Stimulated activated CD8-positive, alpha-beta memory T cell treated with anti-CD3 and anti-CD28 coated beads, Interleukin-15, amount 100 ng/mL, for 1 hour (primary cell): ENCODE results near the gene FRMD6.
"Not testable (repeated sequence)": the region's sequence is repeated elsewhere in the genome, so short reads cannot be mapped to it uniquely, and the experiment has no call there.

Source experiments
- DNase-seq: peaks from one replicate; pipeline ENCODE4 v3.0.0-alpha.2; 2020; ENCODE audit warnings: low read depth

Gene FRMD6

DNA sequence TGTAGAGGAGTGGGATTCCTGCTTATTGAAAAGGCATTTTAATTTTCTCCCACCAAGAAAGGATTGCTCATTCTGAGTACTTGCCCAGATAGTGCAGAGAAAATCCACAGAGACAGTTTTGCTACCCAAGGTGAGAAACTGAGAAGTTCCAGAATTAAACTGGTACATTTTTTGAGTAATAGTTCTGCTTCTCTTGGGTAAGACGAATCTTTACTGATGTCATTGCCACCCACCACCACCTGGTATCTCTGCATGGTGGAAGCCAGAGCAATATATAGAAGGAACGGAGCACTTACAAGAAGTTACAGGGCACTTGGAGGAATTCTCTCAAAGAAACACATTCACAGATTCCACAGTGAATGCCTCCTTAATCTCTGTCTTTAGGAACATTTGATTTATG is 20.7 kb upstream of the FRMD6 start:
- no peak for DNase-seq

DNA sequence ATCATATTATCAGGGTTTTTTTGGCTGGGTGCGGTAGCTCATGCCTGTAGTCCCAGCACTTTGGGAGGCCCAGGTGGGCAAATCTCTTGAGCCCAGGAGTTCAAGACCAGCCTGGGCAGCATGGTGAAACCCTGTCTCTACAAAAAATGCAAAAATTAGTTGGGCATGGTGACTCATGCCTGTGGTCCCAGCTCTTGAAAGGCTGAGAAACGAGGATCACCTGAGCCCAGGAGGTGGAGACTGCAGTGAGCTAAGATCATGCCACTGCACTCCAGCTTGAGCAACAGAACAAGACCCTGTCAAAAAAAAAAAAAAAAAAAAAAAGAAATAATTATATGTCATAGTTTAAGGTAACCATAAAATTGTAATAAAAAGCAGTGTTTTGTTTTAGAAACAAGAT is 18.4 kb upstream of the FRMD6 start:
- DNase-seq = not testable (repeated sequence)

DNA sequence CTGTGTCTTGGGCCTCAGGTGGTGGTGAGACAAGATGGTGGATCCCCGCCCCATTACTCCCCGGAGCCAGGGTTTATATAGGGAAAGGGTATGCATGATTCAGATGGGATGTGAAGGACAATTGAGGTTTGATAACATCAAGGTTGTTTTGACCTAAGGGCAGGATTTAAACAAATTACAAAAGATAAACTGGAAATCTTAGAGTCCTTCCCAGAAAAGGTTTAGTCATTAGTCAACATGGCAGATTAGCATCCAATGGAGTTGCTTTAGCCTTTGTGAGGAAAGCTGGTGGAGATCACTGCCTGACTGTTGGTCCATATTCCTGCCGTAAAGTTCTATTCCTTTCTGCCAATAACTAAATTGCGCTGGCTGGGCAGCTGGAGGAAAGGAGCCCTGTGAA is 15.6 kb upstream of the FRMD6 start:
- DNase-seq = no peak

DNA sequence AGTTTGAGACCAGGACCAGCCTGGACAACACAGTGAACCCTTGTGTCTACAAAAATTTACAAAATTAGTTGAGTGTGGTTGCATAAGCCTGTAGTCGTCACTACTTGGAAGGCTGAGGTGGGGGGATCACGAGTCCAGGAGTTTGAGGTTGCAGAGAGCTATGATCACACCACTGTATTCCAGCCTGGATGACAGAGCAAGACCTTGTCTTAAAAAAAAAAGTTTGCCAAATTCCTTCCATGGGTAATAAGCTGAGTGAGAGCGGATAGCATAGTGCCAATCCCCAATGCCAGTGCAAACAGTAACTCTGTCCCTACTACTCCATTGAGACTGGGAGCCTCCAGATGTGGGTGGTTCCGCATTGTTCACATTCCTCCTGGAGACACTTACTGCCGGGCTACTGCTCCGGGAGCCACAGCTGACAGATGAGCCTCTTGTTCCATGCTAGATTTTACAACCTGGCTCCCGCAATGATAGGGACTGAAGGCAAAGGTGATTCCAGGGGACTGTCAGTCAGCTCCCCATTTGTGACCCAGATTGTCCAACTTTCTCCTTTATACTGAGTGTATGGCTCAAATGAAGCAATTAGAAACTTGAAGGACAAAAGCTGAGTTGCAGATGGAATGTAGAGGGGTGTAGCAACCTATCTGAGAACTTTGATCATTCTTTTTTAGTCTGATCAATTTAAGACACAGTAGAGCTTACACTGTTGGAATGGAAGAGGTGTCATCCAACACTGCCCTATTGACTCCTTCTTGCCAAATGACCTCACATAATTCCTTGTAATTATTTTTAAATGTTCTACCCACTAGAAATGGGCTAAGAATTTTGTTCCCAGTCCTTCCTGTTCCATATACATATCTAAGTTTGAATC is 13.4 kb upstream of the FRMD6 start:
- no peak for DNase-seq

DNA sequence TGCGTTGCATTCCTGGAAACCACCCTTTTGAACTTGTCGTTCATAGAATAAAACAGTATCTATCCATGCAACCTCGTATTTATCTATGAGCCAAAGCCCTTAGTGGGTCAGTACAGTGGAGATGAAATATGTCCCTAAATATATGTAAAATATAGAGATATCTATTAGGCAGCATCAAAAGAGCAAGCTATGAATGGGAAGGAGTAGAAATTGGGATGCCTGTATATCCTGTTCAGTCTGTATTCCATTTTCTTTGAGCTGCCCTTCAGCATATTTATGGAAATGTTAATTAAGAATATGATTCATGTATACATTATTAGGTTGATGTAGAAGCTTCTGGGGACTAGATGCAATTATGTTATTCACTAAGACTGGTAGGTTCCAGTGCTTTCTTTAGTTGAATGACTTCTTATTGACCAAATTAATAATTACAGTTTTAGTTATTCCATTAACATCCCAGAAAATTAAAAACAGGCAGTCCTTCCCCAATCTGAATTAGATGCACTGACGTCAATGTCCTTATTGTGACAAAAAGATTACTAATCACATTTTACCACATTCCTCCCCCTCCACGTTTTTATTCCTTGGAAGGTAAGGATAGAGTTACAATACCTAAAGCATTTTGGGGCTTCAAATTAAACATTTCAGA is 11.9 kb upstream of the FRMD6 start:
- no peak for DNase-seq

DNA sequence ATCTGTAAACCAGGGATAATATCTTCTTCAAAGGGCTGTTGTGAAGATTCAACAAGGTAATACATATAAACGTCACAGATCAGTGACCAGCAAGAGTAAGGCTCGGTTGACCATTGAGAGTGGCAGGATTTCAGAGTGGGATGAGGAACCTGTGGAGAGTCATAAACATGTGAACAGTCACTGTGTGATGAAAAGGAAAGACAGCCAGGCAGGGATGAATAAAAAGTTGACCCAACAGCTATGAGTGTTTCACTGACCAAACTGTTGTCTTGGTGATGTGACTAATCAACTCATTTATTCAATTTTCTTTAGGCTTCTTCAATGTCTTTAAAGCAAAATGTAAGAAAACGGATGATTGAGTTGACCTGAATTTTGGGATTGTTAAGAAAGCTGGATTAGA is 8.6 kb upstream of the FRMD6 start:
- no peak for DNase-seq

DNA sequence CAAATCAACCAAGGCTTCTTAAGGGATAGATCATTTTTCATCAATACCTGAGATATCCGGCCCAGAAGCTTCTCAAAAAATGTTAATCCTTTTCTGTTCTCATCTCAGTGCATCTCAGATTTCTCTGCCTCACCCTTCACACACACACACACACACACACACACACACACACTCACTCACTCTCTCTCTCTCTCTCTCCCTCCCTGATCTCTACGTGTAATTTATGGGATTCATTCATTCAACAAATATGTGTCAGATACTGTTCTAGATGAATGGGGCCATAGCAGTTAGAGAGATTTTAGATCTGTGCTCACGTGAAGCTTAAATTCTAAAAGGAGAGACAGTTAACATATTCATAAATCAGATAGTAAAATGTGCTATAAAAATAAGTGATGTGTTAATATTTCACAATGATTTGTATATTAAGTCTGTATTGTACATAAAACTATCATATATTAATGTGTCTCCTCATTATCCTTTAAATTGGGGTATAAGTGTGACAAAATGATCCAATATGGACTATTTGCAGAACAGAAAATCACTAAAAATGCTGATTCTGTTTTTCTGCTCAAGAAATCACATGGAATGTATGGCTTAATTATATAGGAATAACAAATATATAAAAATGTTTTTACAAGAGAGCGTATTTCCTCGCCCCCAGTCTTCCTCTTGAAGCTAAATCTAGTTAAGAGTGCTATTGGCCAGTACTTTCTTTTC is 7.3 kb upstream of the FRMD6 start:
- DNase-seq = no peak

DNA sequence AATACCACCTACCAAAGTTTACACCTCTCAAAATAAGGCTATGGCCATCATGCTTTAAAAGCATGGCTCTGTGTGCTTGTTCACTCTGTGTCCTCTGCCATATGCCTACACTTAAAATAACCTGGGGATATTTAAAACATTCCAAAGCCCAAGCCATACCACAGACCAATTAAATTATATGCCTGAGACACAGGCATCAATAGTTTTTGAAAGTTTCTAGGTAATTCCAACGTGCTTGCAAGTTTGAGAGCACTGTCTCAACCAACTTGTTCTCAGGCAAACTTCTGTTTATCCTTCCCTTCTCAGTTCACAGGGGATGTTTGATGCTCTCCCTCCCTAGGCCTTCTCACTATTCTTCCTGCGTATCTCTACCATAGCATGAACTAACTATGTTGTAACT is 3.4 kb upstream of the FRMD6 start:
- DNase-seq = no peak

DNA sequence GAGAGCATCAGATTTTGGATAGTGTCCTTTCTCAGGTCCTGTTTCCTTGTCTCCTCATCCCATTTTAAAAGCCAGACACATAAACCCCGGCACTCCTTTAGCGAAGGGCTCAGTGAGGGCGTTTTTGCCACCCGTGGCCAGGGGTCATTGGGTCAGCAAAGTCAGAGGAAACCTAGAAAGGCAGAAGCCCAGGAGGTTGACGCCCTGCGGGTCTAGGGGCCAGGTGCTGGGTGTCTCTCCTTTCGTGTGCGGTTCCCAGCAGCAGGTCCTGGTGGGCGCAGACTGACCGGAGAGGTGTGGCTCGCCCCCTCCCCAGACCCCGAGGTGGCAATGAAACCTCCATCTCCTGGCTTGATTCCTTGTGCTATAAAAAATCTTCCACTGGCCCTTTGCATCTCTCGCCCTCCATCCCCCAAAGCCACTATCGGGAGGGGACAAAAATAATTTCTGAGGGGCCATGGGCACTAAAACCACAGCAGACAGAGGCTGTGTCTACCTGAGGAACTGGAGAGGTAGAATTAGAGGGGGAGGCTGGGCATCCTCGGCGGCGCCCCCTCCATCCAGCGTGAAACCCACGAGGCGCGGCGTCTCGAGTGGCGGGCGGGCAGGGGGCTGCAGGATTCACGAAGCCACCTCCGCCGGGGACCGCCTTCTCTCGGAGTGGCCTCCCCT is 858 bp upstream of the FRMD6 start:
- DNase-seq = no peak

DNA sequence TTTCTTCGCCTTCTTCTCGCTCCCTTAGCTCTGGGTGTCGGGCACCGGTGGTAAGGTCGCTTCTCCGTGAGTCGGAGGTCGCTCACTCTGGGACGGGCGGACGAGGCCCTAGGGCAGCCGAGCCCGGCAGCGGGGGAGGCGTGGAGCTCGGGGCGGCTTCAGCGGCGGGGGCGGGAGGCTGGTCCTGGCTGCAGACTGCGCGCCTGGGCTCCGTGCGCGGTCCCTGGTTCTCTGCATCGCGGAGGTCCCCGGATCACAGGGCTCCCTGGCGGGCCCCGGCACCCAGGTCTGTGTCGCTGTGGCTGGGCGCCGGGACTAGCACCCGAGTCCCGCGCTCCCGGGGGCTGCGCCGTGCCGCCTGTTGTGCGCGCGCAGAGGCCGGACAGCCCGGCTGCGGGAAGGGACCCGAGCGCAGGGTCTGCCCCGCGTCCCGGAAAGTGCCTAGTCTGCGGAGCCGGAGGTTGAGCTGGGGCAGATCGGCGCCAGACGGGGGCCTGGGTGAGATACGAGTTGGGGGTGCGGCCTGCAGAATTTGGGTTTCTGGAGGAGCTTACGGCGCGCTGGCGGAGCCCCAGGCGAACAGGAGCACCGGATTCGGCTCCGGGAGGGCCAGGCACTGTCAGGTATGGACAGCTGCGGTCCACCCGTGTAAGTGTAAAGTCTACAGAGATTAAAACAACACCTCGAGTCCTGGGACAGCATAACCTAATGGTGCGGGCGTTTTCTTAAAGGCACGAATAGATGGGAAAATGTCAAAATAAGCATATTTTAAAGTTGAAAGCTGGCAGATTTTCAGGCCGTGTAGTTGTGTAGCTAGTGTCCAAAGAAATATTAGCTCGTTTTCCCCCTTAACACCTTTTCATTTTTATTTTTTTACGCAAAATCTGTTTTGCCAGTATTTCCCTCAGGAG is 713 bp downstream of the FRMD6 start:
- DNase-seq = no peak

DNA sequence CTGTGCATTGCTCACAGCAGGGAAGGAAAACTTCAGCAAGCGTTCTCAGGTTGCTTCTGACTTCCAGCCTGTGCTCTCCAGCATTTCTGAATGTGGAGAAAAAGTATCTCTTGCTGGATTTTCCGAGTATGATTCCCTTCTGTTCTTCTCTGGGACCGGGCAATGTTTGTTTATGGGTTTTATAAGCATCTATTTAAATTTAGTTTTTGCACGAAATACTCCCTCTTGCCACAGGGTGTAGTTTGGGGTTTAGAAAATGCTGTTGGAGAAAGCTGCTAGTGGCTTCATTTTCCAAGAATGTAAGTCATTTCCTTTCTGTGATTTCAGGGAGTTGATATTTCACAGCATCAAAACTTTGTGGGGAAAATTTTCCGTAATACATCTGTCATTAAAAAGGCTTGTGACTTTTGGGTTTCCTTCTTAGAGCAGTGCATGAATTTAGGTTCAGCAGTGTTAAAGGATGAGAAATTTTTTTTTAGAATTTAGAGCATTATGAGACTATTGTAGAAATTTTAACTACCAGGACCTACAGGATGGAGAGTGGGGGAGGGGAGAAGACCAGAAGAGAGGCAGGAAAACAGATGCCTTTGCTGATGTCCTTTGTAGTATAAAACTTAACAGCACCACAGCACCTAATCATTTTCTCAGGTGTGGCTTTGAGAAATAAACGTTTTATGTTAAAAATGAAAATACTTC is 1.5 kb downstream of the FRMD6 start:
- no peak for DNase-seq

DNA sequence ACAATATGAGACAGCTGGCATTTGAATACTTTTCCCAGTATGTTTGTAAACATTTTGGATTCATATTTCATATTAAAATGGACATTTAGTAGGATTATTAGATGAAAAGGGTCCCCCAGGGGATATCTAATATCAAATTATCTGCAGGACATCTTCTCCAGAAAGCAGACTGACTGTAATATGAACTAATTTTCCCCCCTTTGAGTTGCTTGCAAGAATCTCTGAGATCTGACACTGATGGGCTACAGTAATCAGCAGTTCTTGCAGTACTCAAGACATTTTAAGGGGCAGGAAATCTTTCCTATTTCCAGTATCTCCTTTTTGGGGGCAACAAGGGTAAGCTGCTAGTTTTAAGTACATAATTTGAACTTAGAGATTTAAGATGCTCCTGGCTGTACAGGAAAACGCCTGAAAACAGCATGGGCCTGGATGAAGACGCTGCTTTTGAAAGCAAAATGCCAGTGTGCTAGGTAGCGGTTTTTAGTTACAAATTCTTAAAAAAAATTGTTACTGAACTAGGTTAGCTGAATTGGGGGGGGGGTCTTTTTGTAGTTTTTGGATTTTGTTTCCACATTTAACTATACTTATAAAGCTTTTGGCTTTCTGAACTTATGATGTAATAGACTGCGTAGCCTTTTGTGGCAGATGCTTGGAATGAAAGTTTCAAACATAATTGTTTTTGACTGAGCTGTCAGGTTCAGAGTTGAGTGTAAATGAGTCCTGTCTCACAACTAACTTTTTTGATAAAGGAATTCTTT is 2.2 kb downstream of the FRMD6 start:
- no peak for DNase-seq

DNA sequence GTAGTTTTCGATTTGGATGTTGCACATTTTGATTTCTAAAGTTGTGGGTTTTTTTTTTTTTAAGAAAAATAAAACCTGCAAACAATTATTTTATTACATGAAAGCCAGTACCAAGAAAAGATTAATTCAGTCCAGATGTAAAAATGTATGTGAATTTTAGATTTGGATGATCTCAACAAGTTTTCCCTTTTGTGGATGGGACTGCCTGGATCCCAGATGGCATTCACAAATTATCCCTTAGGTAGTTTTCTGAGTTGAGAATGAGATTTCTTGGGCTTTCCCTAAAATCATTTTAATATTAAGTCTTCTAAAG is 2.8 kb downstream of the FRMD6 start:
- no peak for DNase-seq

DNA sequence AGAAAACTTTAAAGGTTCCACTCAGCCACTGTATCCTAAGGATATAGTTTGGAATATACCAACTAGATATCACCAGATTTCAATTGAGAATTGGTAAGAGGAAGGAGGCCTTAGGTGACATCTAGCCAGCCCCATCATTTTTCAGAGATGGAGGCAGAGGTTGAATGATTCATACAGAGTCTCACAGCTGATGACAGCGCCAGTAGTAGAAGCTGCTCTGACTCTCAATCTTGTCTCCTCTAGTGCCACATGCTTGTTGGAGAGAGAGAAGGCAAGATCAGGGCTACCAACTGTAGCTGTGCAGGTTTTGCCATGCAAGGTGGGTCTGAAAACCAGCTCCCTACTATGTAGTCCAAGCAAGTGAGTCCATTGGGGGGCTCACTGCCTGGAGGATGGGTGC is 6.1 kb downstream of the FRMD6 start:
- no peak for DNase-seq

DNA sequence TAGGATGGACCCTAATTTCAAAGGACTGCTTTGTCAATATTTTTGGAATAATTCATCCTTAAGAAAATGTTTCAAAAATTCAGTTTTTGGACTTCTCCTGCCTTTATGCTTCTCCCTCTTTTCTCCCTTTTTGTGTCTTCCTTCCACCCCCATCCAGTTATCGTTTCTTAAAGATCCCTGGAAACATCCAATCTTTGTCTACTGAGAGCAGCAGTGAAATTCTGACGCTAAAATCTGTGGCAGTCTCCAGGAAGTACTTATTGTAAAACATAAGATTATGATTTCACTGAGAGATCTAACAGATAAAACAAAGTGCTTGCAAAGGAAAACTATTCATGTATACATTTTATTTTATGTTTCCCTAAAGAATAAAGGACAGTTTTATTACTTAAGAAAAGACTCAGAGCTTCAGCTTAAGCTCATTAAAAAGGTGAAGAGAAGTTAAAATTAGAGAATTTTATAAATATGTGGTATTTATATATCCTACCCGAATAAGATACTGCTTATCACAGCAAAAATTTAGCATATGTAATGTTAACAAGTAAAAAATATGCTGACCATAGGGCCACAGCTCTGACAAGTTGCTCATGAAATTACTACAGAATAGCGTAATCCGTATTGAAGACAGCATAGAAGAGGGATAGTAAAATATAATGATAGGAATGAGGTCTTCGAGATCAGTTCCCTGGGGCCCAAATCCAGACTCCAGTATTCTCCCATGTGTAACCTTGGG is 6.9 kb downstream of the FRMD6 start:
- no peak for DNase-seq

DNA sequence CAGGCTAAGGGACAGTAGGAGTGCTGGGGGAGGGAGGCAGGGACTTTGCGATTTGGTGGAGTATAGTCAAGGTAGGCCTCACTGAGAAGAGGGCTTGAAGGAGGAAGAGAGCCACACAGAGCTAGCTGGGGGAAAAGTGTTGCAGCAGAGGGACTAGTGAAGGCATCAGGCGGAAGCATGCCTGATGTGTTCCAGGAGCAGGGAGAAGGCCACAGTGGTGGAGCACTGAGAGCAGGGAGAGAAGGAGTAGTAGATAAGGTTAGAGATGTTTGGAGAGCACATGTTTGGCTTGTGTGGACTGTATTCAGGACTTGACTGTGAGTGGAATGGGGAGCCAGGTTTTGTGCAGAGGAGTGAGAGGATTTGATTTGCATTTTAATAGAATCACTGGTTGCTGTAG is 9.0 kb downstream of the FRMD6 start:
- no peak for DNase-seq

DNA sequence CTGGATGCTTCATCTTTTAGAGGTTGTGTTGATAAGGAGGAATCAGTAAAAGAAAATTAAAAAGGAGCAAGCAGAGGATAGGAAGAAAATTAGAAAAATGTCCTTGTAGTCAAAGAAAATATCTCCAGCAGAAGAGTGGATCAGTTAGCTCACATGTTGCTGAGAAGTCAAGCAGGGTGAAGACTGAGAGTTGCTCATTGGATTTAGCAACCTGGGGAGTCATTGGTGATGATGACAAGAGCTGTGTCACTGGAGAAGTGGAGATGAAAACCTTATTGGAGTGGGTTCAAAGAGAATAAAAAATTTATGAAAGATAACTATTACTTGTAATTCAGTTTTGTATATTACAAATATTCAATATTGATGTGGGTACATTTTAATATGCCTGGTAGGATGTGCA is 9.8 kb downstream of the FRMD6 start:
- no peak for DNase-seq

DNA sequence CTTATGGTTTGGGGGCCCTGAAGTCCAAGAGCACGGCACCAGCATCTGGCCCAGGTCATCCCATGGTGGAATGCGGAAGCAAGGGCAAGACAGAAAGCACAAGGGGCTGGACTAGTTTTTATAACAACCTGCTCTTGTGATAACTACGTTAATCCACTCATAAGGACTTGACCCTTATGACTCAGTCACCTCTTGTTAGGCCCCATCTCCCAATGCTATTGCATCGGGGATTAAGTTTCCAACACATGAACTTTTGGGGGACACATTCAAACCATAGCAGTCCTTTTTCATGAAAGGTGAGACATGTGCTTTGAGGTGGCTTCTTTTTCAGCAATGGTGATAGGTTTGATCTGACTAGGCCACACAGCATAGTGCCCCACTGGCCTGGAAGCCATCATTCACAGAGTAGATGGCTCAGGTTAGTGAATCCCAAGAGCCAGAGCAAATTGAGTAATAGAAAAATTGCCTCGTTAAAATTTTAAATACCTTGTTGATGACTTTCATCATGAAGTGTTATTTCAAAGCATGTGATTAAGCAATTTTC is 12.1 kb downstream of the FRMD6 start:
- no peak for DNase-seq

DNA sequence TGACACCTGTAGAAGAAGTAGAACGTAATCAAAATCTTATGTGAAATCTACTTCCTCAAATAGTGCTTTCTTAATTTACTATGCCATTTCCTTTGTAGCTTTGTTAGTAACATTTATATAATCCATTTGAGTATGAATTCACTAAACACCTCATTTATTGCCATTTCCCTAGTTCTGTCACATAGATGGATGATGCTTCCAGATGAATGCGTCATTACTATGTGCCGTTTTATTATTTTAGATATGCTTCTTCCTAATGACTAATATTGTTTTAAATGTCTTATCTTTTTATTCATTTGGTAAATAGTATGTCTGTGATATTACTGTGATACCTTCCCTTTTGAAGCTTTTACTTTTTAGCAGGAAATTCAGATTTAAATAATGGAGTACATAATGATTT is 14.4 kb downstream of the FRMD6 start:
- DNase-seq = no peak
